Caco-2 (cell line): ENCODE measurements around the gene ADAMTSL2. TPM values are rescaled to one million over a fixed set of nuclear protein-coding genes. Genes with fewer than 3 reads are reported as not detected.

Experiments used
- BruUV-seq: library from RNA; stranded (reverse); fragments of 400-500 nt; replicated peaks from 2 replicates; lab custom pipeline; 2021; lab: Mats Ljungman, UMichigan
- CTCF ChIA-PET: fragments of 300-600 bp; sonication (Branson Sonifier 250); formaldehyde crosslinking; loops from one replicate; lab custom pipeline; 2022; ENCODE audit warnings: antibody characterized with exemption; lab: Charles Lee
- POLR2A ChIA-PET: fragments of 300-600 bp; sonication (Branson Sonifier 250); formaldehyde crosslinking; loops from one replicate; lab custom pipeline; 2022; ENCODE audit warnings: antibody characterized with exemption; lab: Charles Lee
- DNase-seq, 2 experiments: peaks; one replicate each; pipeline versions ENCODE4 v3.0.0 to v3.0.0-alpha.2; 2020 to 2022
- H3K27me3 ChIP-seq: replicated peaks from 2 replicates; pipeline ENCODE4 v1.6.0; 2011; ENCODE audit warnings: low read length; ENCODE audit not compliant: control insufficient read depth, insufficient read depth
- H3K36me3 ChIP-seq: 2 replicates; pipeline ENCODE4 v1.5.1; 2011; ENCODE audit warnings: low read length; ENCODE audit not compliant: control insufficient read depth, insufficient read depth
- H3K4me1 ChIP-seq: fragments of 250-450 bp; sonication (Bioruptor Pico); 2 replicates; pipeline ENCODE4 v1.5.1; 2020; ENCODE audit warnings: mild to moderate bottlenecking
- H3K4me3 ChIP-seq: 2 replicates; pipeline ENCODE4 v1.5.1; 2011; ENCODE audit warnings: low read depth, mild to moderate bottlenecking, control low read depth, low read length
- H3K9me3 ChIP-seq: fragments of 250-450 bp; sonication (Bioruptor Pico); 2 replicates; pipeline ENCODE4 v1.5.1; 2020; ENCODE audit warnings: mild to moderate bottlenecking, moderate library complexity
- H3K27ac Mint-ChIP-seq: one replicate; pipeline ENCODE4 v1.8.0; 2022; ENCODE audit warnings: mixed read lengths; ENCODE audit not compliant: unreplicated experiment
- H3K27me3 Mint-ChIP-seq: one replicate; pipeline ENCODE4 v1.8.0; 2022; ENCODE audit warnings: mixed read lengths; ENCODE audit not compliant: insufficient read depth, unreplicated experiment
- H3K36me3 Mint-ChIP-seq: one replicate; pipeline ENCODE4 v1.8.0; 2022; ENCODE audit warnings: mild to moderate bottlenecking, mixed read lengths; ENCODE audit not compliant: insufficient read depth, unreplicated experiment
- H3K4me1 Mint-ChIP-seq: one replicate; pipeline ENCODE4 v1.8.0; 2022; ENCODE audit warnings: low read depth, mixed read lengths; ENCODE audit not compliant: unreplicated experiment
- H3K4me3 Mint-ChIP-seq: one replicate; pipeline ENCODE4 v1.8.0; 2022; ENCODE audit warnings: mild to moderate bottlenecking, moderate library complexity, mixed read lengths; ENCODE audit not compliant: unreplicated experiment
- H3K9me3 Mint-ChIP-seq: one replicate; pipeline ENCODE4 v1.8.0; 2022; ENCODE audit warnings: mixed read lengths; ENCODE audit not compliant: unreplicated experiment
- CTCF ChIP-seq, 2 experiments: fragments of 200-600 bp in 1 of 2; IDR thresholded peaks; 1 replicate in 1 of 2; 2 replicates in 1 of 2; pipeline versions ENCODE4 v1.5.1 to v1.8.0; 2011 to 2022; ENCODE audit warnings: antibody characterized with exemption in 1 of 2, control low read depth in 1 of 2, inconsistent platforms in 1 of 2, low read depth in 1 of 2, low read length in 1 of 2, mild to moderate bottlenecking in 1 of 2, moderate library complexity in 1 of 2; ENCODE audit not compliant: insufficient read depth in 1 of 2, severe bottlenecking in 1 of 2, unreplicated experiment in 1 of 2
- intact Hi-C: fragments of 100-400 bp; cut with micrococcal nuclease; formaldehyde crosslinking; loops from one replicate; pipeline ENCODE4 v1.10.0; 2022; ENCODE audit not compliant: unreplicated experiment
- total RNA-seq: library from RNA; stranded (reverse); gene quantifications from 2 replicates; pipeline ENCODE4 v1.2.3, GENCODE V29; 2022

ADAMTSL2 gene
- total RNA-seq, 1 experiment from 2014 or later = 0.68 TPM

GRCh38 chr9:133593587-133594253 is 59.2 kb downstream of the ADAMTSL2 start:
- Mint-ChIP-seq H3K36me3 (no peaks in the 10 kb centered on the region), H3K4me3 (no peak overlapping the region), H3K4me1 (no peaks in the 10 kb centered on the region), H3K27me3 (peaks cover 4% of the 10 kb centered on the region), H3K9me3 (peaks cover 17% of the 10 kb centered on the region), H3K27ac (no peak overlapping the region)
- no peak for TF ChIP-seq CTCF (IDR thresholded peaks at IDR 0.05; ENCODE audit: insufficient read depth in 1 of 2, low read depth in 1 of 2, low read length in 1 of 2, severe bottlenecking in 1 of 2, unreplicated experiment in 1 of 2)
- Histone ChIP-seq H3K36me3 (no peaks in the 10 kb centered on the region), H3K27me3 (no peaks in the 10 kb centered on the region), H3K9me3 (peaks cover 20% of the 10 kb centered on the region), H3K4me3 (no peak overlapping the region), H3K4me1 (no peaks in the 10 kb centered on the region)
- BruUV-seq = no TSS peak
- ChIA-PET CTCF (no interaction called here), POLR2A (no interaction called here)
- intact Hi-C loops = no loop called here
- no peak for DNase-seq

GRCh38 chr9:133594310-133594709 is 59.8 kb downstream of the ADAMTSL2 start:
- Mint-ChIP-seq H3K4me3 (no peak overlapping the region), H3K4me1 (no peaks in the 10 kb centered on the region), H3K36me3 (no peaks in the 10 kb centered on the region), H3K27ac (no peak overlapping the region), H3K27me3 (peaks cover 4% of the 10 kb centered on the region), H3K9me3 (peaks cover 14% of the 10 kb centered on the region)
- no peaks in the 10 kb centered on the region for H3K36me3 ChIP-seq
- no peaks in the 10 kb centered on the region for H3K27me3 ChIP-seq
- intact Hi-C loops = no loop called here
- no peak for DNase-seq
- ChIA-PET POLR2A (no interaction called here), CTCF (no interaction called here)
- no peak for TF ChIP-seq CTCF (IDR thresholded peaks at IDR 0.05; ENCODE audit: insufficient read depth in 1 of 2, low read depth in 1 of 2, low read length in 1 of 2, severe bottlenecking in 1 of 2, unreplicated experiment in 1 of 2)
- peaks cover 14% of the 10 kb centered on the region for H3K9me3 ChIP-seq
- H3K4me3 ChIP-seq = no peak overlapping the region
- H3K4me1 ChIP-seq = no peaks in the 10 kb centered on the region
- BruUV-seq = no TSS peak

- TF ChIP-seq CTCF (IDR thresholded peaks at IDR 0.05; ENCODE audit: insufficient read depth in 1 of 2, low read depth in 1 of 2, low read length in 1 of 2, severe bottlenecking in 1 of 2, unreplicated experiment in 1 of 2) = no peak
- H3K27me3 ChIP-seq = no peaks in the 10 kb centered on the region
- Mint-ChIP-seq H3K27me3 (peaks cover 4% of the 10 kb centered on the region), H3K36me3 (no peaks in the 10 kb centered on the region), H3K4me1 (no peaks in the 10 kb centered on the region), H3K27ac (no peak overlapping the region), H3K4me3 (no peak overlapping the region), H3K9me3 (peaks cover 14% of the 10 kb centered on the region)
- H3K4me3 ChIP-seq = no peak overlapping the region
- intact Hi-C loops = no loop called here
- CTCF ChIA-PET = no interaction called here
- POLR2A ChIA-PET = no interaction called here
- DNase-seq = no peak
- H3K4me1 ChIP-seq = no peaks in the 10 kb centered on the region
- peaks cover 14% of the 10 kb centered on the region for H3K9me3 ChIP-seq
- no TSS peak for BruUV-seq
- no peaks in the 10 kb centered on the region for H3K36me3 ChIP-seq
These were observed 61.4 kb downstream of the ADAMTSL2 start for GRCh38 chr9:133595910-133596309.
